Vagina (tissue), 2 donors: ENCODE measurements around the gene ALAD. TPM values are rescaled to one million over a fixed set of nuclear protein-coding genes. Genes with fewer than 3 reads are reported as not detected.

ENCODE experiments used
- DNase-seq, 2 donors: peaks; one replicate each; pipeline ENCODE4 v3.0.0-alpha.2; 2017; ENCODE audit errors: extremely low spot score in 2 of 2
- H3K27ac ChIP-seq: fragments of 200-600 bp; sonication (generic); one replicate; pipeline ENCODE4 v1.5.1; 2019
- H3K27me3 ChIP-seq: fragments of 200-600 bp; sonication (generic); one replicate; pipeline ENCODE4 v1.5.1; 2019
- H3K36me3 ChIP-seq, 2 donors: fragments of 200-600 bp; sonication (generic); one replicate each; pipeline ENCODE4 v1.5.1; 2017 to 2019
- H3K4me1 ChIP-seq: fragments of 200-600 bp; sonication (generic); one replicate; pipeline ENCODE4 v1.5.1; 2019
- H3K4me3 ChIP-seq, 2 donors: fragments of 200-600 bp; sonication (generic); 1 replicate in 1 of 2; 2 replicates in 1 of 2; pipeline ENCODE4 v1.5.1; 2016 to 2019
- H3K9me3 ChIP-seq: fragments of 200-600 bp; sonication (generic); one replicate; pipeline ENCODE4 v1.5.1; 2019
- CTCF ChIP-seq, 3 experiments: fragments of 450-650 bp in 2 of 3; fragments of 200-600 bp in 1 of 3; sonication (generic) in 1 of 3; IDR thresholded peaks; one replicate each; pipeline ENCODE4 v1.5.1; 2017 to 2019; ENCODE audit warnings: antibody characterized with exemption in 3 of 3, mild to moderate bottlenecking in 2 of 3, moderate library complexity in 2 of 3
- POLR2A ChIP-seq, 2 donors: fragments of 450-650 bp; IDR thresholded peaks; one replicate each; pipeline ENCODE4 v1.6.1; 2017; ENCODE audit warnings: antibody characterized with exemption in 2 of 2, mild to moderate bottlenecking in 2 of 2, moderate library complexity in 2 of 2
- POLR2AphosphoS5 ChIP-seq, 2 donors: sonication (generic); formaldehyde crosslinking; IDR thresholded peaks; one replicate each; pipeline ENCODE4 v1.9.0; 2017; ENCODE audit warnings: antibody characterized with exemption in 2 of 2, mild to moderate bottlenecking in 2 of 2, low read depth in 1 of 2; ENCODE audit not compliant: insufficient read depth in 1 of 2
- intact Hi-C: fragments of 100-400 bp; cut with DNase I; formaldehyde crosslinking; loops from one replicate; pipeline ENCODE4 v1.15.1; 2023
- total RNA-seq: library from RNA; depleted of rRNA; stranded (reverse); fragments of >200 nt; gene quantifications from one replicate; pipeline ENCODE4 v1.2.3, GENCODE V29; 2016

The ALAD gene
- total RNA-seq, 1 donor from 2014 or later = 29.5 TPM

GRCh38 chr9:113399646-113400200 is 1.4 kb downstream of the ALAD start:
- Histone ChIP-seq H3K9me3 (no peaks in the 10 kb centered on the region), H3K4me1 (peaks cover 37% of the 10 kb centered on the region), H3K4me3 (peak overlapping the region; percentile 63 to 79), H3K36me3 (no peaks in the 10 kb centered on the region), H3K27ac (no peak overlapping the region), H3K27me3 (no peaks in the 10 kb centered on the region)
- intact Hi-C loops = no loop called here
- no peak for DNase-seq
- TF ChIP-seq POLR2A (IDR thresholded peaks at IDR 0.05) (no peak), POLR2AphosphoS5 (IDR thresholded peaks at IDR 0.05; ENCODE audit: insufficient read depth in 1 of 2, low read depth in 1 of 2) (no peak), CTCF (IDR thresholded peaks at IDR 0.05) (no peak)

- intact Hi-C loops = no loop called here
- no peak for TF ChIP-seq POLR2AphosphoS5 (IDR thresholded peaks at IDR 0.05; ENCODE audit: insufficient read depth in 1 of 2, low read depth in 1 of 2)
- TF ChIP-seq POLR2A (IDR thresholded peaks at IDR 0.05) = no peak
- TF ChIP-seq CTCF (IDR thresholded peaks at IDR 0.05) = no peak
- no peak overlapping the region for H3K27ac ChIP-seq
These were observed 2.3 kb downstream of the ALAD start for GRCh38 chr9:113398796-113399195.

GRCh38 chr9:113397203-113397631 is 3.9 kb downstream of the ALAD start:
- Histone ChIP-seq H3K36me3 (peaks cover 0 to 3% of the 10 kb centered on the region in 2 donors), H3K4me1 (peaks cover 37% of the 10 kb centered on the region), H3K27ac (no peak overlapping the region), H3K27me3 (no peaks in the 10 kb centered on the region), H3K9me3 (no peaks in the 10 kb centered on the region), H3K4me3 (no peak overlapping the region)
- TF ChIP-seq POLR2AphosphoS5 (IDR thresholded peaks at IDR 0.05; ENCODE audit: insufficient read depth in 1 of 2, low read depth in 1 of 2) = no peak
- TF ChIP-seq POLR2A (IDR thresholded peaks at IDR 0.05) = no peak
- no peak for TF ChIP-seq CTCF (IDR thresholded peaks at IDR 0.05)
- DNase-seq = no peak
- intact Hi-C loops = no loop called here

More at GRCh38 chr9:113398796-113399195, 2.3 kb downstream of the ALAD start:
- no peaks in the 10 kb centered on the region for H3K36me3 ChIP-seq
- H3K27me3 ChIP-seq = no peaks in the 10 kb centered on the region
- H3K9me3 ChIP-seq = no peaks in the 10 kb centered on the region
- no peak overlapping the region for H3K4me3 ChIP-seq
- DNase-seq = no peak
- H3K4me1 ChIP-seq = peaks cover 37% of the 10 kb centered on the region

- H3K27ac ChIP-seq = no peak overlapping the region
- intact Hi-C loops = no loop called here
These were observed 5.9 kb downstream of the ALAD start for GRCh38 chr9:113395000-113395861.

More at GRCh38 chr9:113395000-113395861, 5.9 kb downstream of the ALAD start:
- H3K9me3 ChIP-seq = no peaks in the 10 kb centered on the region
- no peak for DNase-seq
- no peak overlapping the region for H3K4me3 ChIP-seq
- peaks cover 0 to 20% of the 10 kb centered on the region in 2 donors for H3K36me3 ChIP-seq
- TF ChIP-seq POLR2AphosphoS5 (IDR thresholded peaks at IDR 0.05; ENCODE audit: insufficient read depth in 1 of 2, low read depth in 1 of 2) (no peak), CTCF (IDR thresholded peaks at IDR 0.05) (no peak), POLR2A (IDR thresholded peaks at IDR 0.05) (no peak)
- H3K27me3 ChIP-seq = no peaks in the 10 kb centered on the region
- peaks cover 25% of the 10 kb centered on the region for H3K4me1 ChIP-seq
